ENCODE measurements around the gene SIGLEC12.
"Not testable (repeated sequence)": the region's sequence is repeated elsewhere in the genome, so short reads cannot be mapped to it uniquely, and the experiment has no call there.

Gene SIGLEC12

GRCh38 chr19:51457351-51458013, 44.1 kb downstream of the SIGLEC12 start:
- DNase-seq: no peak

- DNase-seq: no peak
Measured at GRCh38 chr19:51456541-51457290, 44.9 kb downstream of the SIGLEC12 start.

GRCh38 chr19:51450730-51451307, 50.8 kb downstream of the SIGLEC12 start:
- DNase-seq: peak; percentile 13 to 28

GRCh38 chr19:51448411-51449016, 53.1 kb downstream of the SIGLEC12 start:
- peak in 1 of 2 experiments; percentile 33 for DNase-seq

- no peak for DNase-seq
Measured at GRCh38 chr19:51448011-51448410, 53.6 kb downstream of the SIGLEC12 start.

GRCh38 chr19:51447510-51447909, 54.1 kb downstream of the SIGLEC12 start:
- DNase-seq: not testable (repeated sequence)

GRCh38 chr19:51441410-51442390, 59.9 kb downstream of the SIGLEC12 start:
- DNase-seq: peak; percentile 81 to 88

Measured in activated CD4-positive, alpha-beta T cell treated with anti-CD3 and anti-CD28 coated beads, Interleukin-2, amount 50 U/mL, for 4 hours (primary cell).